ENCODE measurements around the gene DPPA5.
"Not testable (repeated sequence)": the region's sequence is repeated elsewhere in the genome, so short reads cannot be mapped to it uniquely, and the experiment has no call there.

Gene DPPA5

GRCh38 chr6:73391675-73392074 lies 37.6 kb upstream of the DPPA5 start:
- no peaks in the 10 kb centered on the region for H3K27me3 ChIP-seq
- no peak for TF ChIP-seq CTCF (IDR thresholded peaks at IDR 0.05)
- no peak for DNase-seq
- peaks cover 0 to 5% (median 0%) of the 10 kb centered on the region in 4 donors for H3K4me1 ChIP-seq
- no peak overlapping the region for H3K4me3 ChIP-seq
- H3K36me3 ChIP-seq = no peaks in the 10 kb centered on the region
- H3K9me3 ChIP-seq = no peaks in the 10 kb centered on the region
- intact Hi-C loops (cut with DNase I; ENCODE audit: low total_unique reads) = no loop called here
- no peak overlapping the region for H3K27ac ChIP-seq

GRCh38 chr6:73389854-73390253 lies 35.8 kb upstream of the DPPA5 start:
- DNase-seq = no peak
- TF ChIP-seq CTCF (IDR thresholded peaks at IDR 0.05) = no peak

GRCh38 chr6:73388800-73389512 lies 34.9 kb upstream of the DPPA5 start:
- Histone ChIP-seq H3K27me3 (no peaks in the 10 kb centered on the region), H3K4me3 (peak overlapping the region; percentile 49 to 61), H3K27ac (peak overlapping the region; percentile 61 to 72), H3K9me3 (no peaks in the 10 kb centered on the region), H3K36me3 (no peaks in the 10 kb centered on the region), H3K4me1 (peaks cover 0 to 5% (median 0%) of the 10 kb centered on the region in 4 donors)
- TF ChIP-seq CTCF (IDR thresholded peaks at IDR 0.05) = peak; percentile 37 to 44
- peak; percentile 42 to 68 for DNase-seq
- intact Hi-C loops (cut with DNase I; ENCODE audit: low total_unique reads) = no loop called here

More at GRCh38 chr6:73389854-73390253, 35.8 kb upstream of the DPPA5 start:
- Histone ChIP-seq H3K9me3 (no peaks in the 10 kb centered on the region), H3K4me3 (no peak overlapping the region), H3K36me3 (no peaks in the 10 kb centered on the region), H3K27me3 (no peaks in the 10 kb centered on the region), H3K27ac (no peak overlapping the region), H3K4me1 (peaks cover 0 to 5% (median 0%) of the 10 kb centered on the region in 4 donors)
- intact Hi-C loops (cut with DNase I; ENCODE audit: low total_unique reads) = no loop called here

GRCh38 chr6:73388433-73388799 lies 34.3 kb upstream of the DPPA5 start:
- Histone ChIP-seq H3K27me3 (no peaks in the 10 kb centered on the region), H3K4me1 (peaks cover 0 to 5% (median 0%) of the 10 kb centered on the region in 4 donors), H3K36me3 (no peaks in the 10 kb centered on the region), H3K4me3 (peak overlapping the region; percentile 49 to 61), H3K27ac (peak overlapping the region; percentile 61 to 72), H3K9me3 (no peaks in the 10 kb centered on the region)
- intact Hi-C loops (cut with DNase I; ENCODE audit: low total_unique reads) = no loop called here
- DNase-seq = no peak
- TF ChIP-seq CTCF (IDR thresholded peaks at IDR 0.05) = no peak

GRCh38 chr6:73382462-73383113 lies 28.5 kb upstream of the DPPA5 start:
- no peak for DNase-seq
- Histone ChIP-seq H3K27ac (no peak overlapping the region), H3K27me3 (no peaks in the 10 kb centered on the region), H3K4me1 (no peaks in the 10 kb centered on the region), H3K9me3 (no peaks in the 10 kb centered on the region), H3K36me3 (no peaks in the 10 kb centered on the region), H3K4me3 (no peak overlapping the region)
- TF ChIP-seq CTCF (IDR thresholded peaks at IDR 0.05) = no peak
- intact Hi-C loops (cut with DNase I; ENCODE audit: low total_unique reads) = no loop called here

- H3K27ac ChIP-seq; DNase-seq; H3K4me1 ChIP-seq; H3K36me3 ChIP-seq; H3K9me3 ChIP-seq; H3K27me3 ChIP-seq; H3K4me3 ChIP-seq; intact Hi-C loops (cut with DNase I; ENCODE audit: low total_unique reads): not testable (repeated sequence)
Observed at GRCh38 chr6:73381531-73381930, 27.5 kb upstream of the DPPA5 start.

All from tibial artery (tissue), 4 donors.